ENCODE results near the gene GABRB1. TPM values are rescaled to one million over a fixed set of nuclear protein-coding genes. Genes with fewer than 3 reads are reported as not detected.

Gene GABRB1
- total RNA-seq, 4 donors from 2014 or later: 0.13 TPM; not detected in 3

- Histone ChIP-seq H3K9me3 (no peaks in the 10 kb centered on the region), H3K4me1 (peaks cover 5 to 28% (median 17%) of the 10 kb centered on the region in 4 donors), H3K27me3 (no peaks in the 10 kb centered on the region), H3K36me3 (peaks cover 0 to 11% (median 0%) of the 10 kb centered on the region in 4 donors), H3K4me3 (peak overlapping the region; percentile 82 to 91 (median 86)), H3K27ac (replicated peaks in 1 of 4) (peak overlapping the region; percentile 84 to 87 (median 86))
- TF ChIP-seq EP300 (IDR thresholded peaks at IDR 0.05): no peak
- TF ChIP-seq CTCF (IDR thresholded peaks at IDR 0.05): no peak
- no peak for TF ChIP-seq POLR2AphosphoS5 (IDR thresholded peaks at IDR 0.05)
- WGBS: 12% methylated on average over 6 of the region's 6 CpGs
- intact Hi-C loops (cut with DNase I): loop anchor here (5.0 to 10.0 kb wide), 2 partner anchors 104 to 452 kb away; partner anchors contain the start of gene NFXL1
- no peak for DNase-seq (ENCODE audit: extremely low spot score)
These were observed 431.4 kb downstream of the GABRB1 start for GRCh38 chr4:47462799-47463234.

GRCh38 chr4:47463235-47463956 lies 432.0 kb downstream of the GABRB1 start, which contains the start of gene COMMD8:
Gene COMMD8 (minus strand): TSS chr4:47463702. CDS start chr4:47463651, 51 bp downstream.
- intact Hi-C loops (cut with DNase I): loop anchor here (5.0 to 10.0 kb wide), 2 partner anchors 104 to 451 kb away; partner anchors contain the start of gene NFXL1
- peak; percentile 99 for DNase-seq (ENCODE audit: extremely low spot score)
- peak within 1 kb of the TSS; percentile 84 to 87 (median 86) for H3K27ac ChIP-seq (replicated peaks in 1 of 4)
- H3K36me3 ChIP-seq: peaks cover 0 to 10% (median 0%) of the 10 kb centered on the region in 4 donors
- H3K27me3 ChIP-seq: no peaks in the 10 kb centered on the region
- no peaks in the 10 kb centered on the region for H3K9me3 ChIP-seq
- WGBS: 3% methylated on average over 39 of the region's 51 CpGs
- TF ChIP-seq POLR2AphosphoS5 (IDR thresholded peaks at IDR 0.05): peak; percentile 86 to 94
- peak; percentile 41 to 58 (median 57) for TF ChIP-seq CTCF (IDR thresholded peaks at IDR 0.05)
- TF ChIP-seq EP300 (IDR thresholded peaks at IDR 0.05): no peak
- peak within 1 kb of the TSS; percentile 82 to 91 (median 86) for H3K4me3 ChIP-seq
- peaks cover 5 to 28% (median 17%) of the 10 kb centered on the region in 4 donors for H3K4me1 ChIP-seq

DNA sequence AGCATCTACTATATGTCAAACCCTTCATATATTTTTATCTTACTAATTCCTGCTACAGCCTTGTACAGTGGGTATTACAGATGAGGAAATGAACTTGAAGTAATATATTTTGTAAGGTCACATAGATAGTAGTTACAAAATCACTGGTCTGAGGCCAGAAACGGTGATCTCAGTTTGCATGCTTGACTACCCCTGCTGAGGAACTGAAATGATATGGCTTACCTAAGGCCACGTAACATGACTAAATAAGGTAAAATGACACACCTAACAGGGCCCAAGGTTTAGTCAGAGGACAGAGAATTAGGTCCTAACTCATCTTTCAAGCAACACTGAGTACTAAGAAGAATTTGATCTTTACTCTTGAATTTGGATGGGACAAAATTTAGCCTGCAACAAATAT lies 433.6 kb downstream of the GABRB1 start:
- H3K9me3 ChIP-seq: no peaks in the 10 kb centered on the region
- H3K4me3 ChIP-seq: no peak overlapping the region
- H3K4me1 ChIP-seq: peaks cover 5 to 28% (median 17%) of the 10 kb centered on the region in 4 donors
- peaks cover 0 to under 1% (median 0%) of the 10 kb centered on the region in 4 donors for H3K36me3 ChIP-seq
- no peaks in the 10 kb centered on the region for H3K27me3 ChIP-seq
- H3K27ac ChIP-seq (replicated peaks in 1 of 4): no peak overlapping the region
- no peak for DNase-seq (ENCODE audit: extremely low spot score)
- TF ChIP-seq EP300 (IDR thresholded peaks at IDR 0.05): no peak
- TF ChIP-seq POLR2AphosphoS5 (IDR thresholded peaks at IDR 0.05): no peak
- TF ChIP-seq CTCF (IDR thresholded peaks at IDR 0.05): no peak
- TF ChIP-seq POLR2A (IDR thresholded peaks at IDR 0.05; ENCODE audit: low read depth): no peak
- WGBS: 82% methylated on average over 2 of the region's 2 CpGs
- intact Hi-C loops (cut with DNase I): loop anchor here (10.0 kb wide), 1 partner anchor 450 kb away; the partner anchor contains the start of gene NFXL1

GRCh38 chr4:47466056-47466785 lies 434.9 kb downstream of the GABRB1 start:
- Histone ChIP-seq H3K4me1 (peaks cover 5 to 26% (median 15%) of the 10 kb centered on the region in 4 donors), H3K9me3 (no peaks in the 10 kb centered on the region), H3K27ac (replicated peaks in 1 of 4) (no peak overlapping the region), H3K27me3 (no peaks in the 10 kb centered on the region), H3K4me3 (no peak overlapping the region), H3K36me3 (no peaks in the 10 kb centered on the region)
- TF ChIP-seq CTCF (IDR thresholded peaks at IDR 0.05) (no peak), POLR2AphosphoS5 (IDR thresholded peaks at IDR 0.05) (no peak), EP300 (IDR thresholded peaks at IDR 0.05) (no peak), POLR2A (IDR thresholded peaks at IDR 0.05; ENCODE audit: low read depth) (no peak)
- intact Hi-C loops (cut with DNase I): loop anchor here (10.0 kb wide), 1 partner anchor 449 kb away; the partner anchor contains the start of gene NFXL1
- WGBS: 45% methylated on average over 2 of the region's 2 CpGs
- no peak for DNase-seq (ENCODE audit: extremely low spot score)
